Stomach (tissue), 4 donors: Measurements from ENCODE around the gene SSBP3.

Experiments used
- CTCF ChIP-seq, 7 experiments: fragments of 450-650 bp in 4 of 7; fragments of 200-600 bp in 3 of 7; sonication (generic) in 3 of 7; IDR thresholded peaks; one replicate each; pipeline ENCODE4 v1.5.1; 2016 to 2019; ENCODE audit warnings: antibody characterized with exemption in 7 of 7, control low read depth in 2 of 7, mild to moderate bottlenecking in 1 of 7
- POLR2A ChIP-seq, 4 donors: fragments of 450-650 bp; IDR thresholded peaks; one replicate each; pipeline ENCODE4 v1.6.1; 2016; ENCODE audit warnings: antibody characterized with exemption in 4 of 4, control low read depth in 2 of 4, mild to moderate bottlenecking in 1 of 4, moderate library complexity in 1 of 4

DNA sequence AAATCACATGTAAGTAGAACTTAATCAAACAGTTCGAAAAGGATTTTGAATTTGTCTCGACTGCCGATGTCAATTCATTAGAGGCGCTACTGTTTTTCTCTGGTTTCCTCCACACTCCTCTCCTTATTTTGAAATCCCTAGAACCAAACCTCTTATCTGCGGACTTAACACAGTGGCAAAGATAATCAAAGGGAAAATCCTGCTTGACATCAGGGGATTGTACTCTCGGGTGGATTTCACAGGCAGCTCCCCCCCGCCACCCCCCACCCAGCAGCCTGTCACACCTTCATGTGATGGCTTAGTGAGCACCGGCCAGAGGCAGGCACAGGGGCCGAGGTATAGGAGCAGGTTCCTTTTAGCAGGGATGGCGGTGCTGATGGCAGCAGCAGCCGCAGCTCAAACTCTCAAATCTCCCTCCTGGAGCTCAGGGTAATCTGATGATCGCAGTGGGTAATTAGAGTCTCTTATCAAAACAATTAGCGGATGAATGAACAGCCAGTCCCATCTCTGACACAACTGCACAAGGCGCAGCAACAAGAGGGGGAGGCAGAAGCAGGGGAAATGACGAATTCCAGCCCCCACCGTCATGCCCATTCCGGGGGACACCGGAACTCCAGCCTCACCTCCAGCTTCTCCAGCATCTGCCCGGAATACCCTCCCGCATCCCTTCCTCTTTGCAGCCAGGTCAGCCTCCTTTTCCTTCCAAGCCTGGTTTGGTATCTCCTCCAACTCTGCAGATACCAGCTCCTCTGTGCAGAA lies 80.3 kb downstream of the SSBP3 start:
- no peak for TF ChIP-seq CTCF (IDR thresholded peaks at IDR 0.05)
- TF ChIP-seq POLR2A (IDR thresholded peaks at IDR 0.05) = no peak
